Mucosa of descending colon (tissue), 3 donors: ENCODE results near the gene SPTBN1. TPM values are rescaled to one million over a fixed set of nuclear protein-coding genes. Genes with fewer than 3 reads are reported as not detected.

Source experiments
- ATAC-seq: fragments of 200-7000 bp; cut with Tn5 transposase; one replicate; pipeline ENCODE4 v1.9.1; 2020; ENCODE audit warnings: mild to moderate bottlenecking, moderate library complexity
- DNase-seq, 3 donors: peaks; one replicate each; pipeline ENCODE4 v3.0.0-alpha.2; 2020
- H3K36me3 ChIP-seq: fragments of 200-600 bp; one replicate; pipeline ENCODE4 v1.8.0; 2021; ENCODE audit warnings: low read depth, mild to moderate bottlenecking
- H3K4me1 ChIP-seq: fragments of 200-600 bp; one replicate; pipeline ENCODE4 v1.8.0; 2021; ENCODE audit warnings: low read depth, mild to moderate bottlenecking
- H3K4me3 ChIP-seq: fragments of 200-600 bp; one replicate; pipeline ENCODE4 v1.8.0; 2021; ENCODE audit warnings: mild to moderate bottlenecking
- H3K9me3 ChIP-seq: fragments of 200-600 bp; one replicate; pipeline ENCODE4 v1.8.0; 2021; ENCODE audit warnings: mild to moderate bottlenecking
- CTCF ChIP-seq: fragments of 200-600 bp; IDR thresholded peaks from one replicate; pipeline ENCODE4 v1.8.0; 2022; ENCODE audit warnings: antibody characterized with exemption, mild to moderate bottlenecking
- intact Hi-C, 2 donors: fragments of 100-400 bp; cut with DNase I in 1 of 2; cut with micrococcal nuclease in 1 of 2; formaldehyde crosslinking; loops; one replicate each; pipeline versions ENCODE4 v1.11.0 to v1.11.1; 2022; cut with DNase I, micrococcal nuclease
- total RNA-seq, 3 donors: library from RNA; stranded (reverse); fragmentation: NEBNext Ultra II Directional in 2 of 3; extraction: Animal tissue kit (Norgen Biotek cat#: 25700) in 2 of 3; gene quantifications; one replicate each; pipeline versions ENCODE4 v1.2.1 to v1.2.4, GENCODE V29; 2021 to 2023
- donor health status: DM: no; HTN: no; CAD: no; lungs with moderate emphysema.
- donor health status: DM: no; HTN: no; CAD: no.
- donor health status: DM: no; HTN: yes; CAD: no.

Gene SPTBN1
- total RNA-seq, 3 donors from 2014 or later, result 237 to 396 (median 392) TPM

DNA sequence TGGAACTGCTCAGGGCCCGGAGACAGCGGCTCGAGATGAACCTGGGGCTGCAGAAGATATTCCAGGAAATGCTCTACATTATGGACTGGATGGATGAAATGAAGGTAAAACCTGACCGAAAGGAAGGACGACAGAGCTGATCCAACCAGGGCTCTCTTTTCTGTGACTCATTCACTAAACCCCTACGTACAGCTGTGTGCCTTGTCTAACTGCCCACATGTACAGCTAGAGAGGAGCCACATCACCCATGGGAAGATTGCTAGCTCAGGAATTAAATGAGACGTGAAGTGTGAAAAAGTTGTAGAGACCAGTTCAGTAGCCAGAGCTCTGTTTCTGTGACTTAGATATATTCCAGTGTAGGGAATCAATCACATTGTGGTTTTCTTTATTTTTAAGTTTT, 170.0 kb downstream of the SPTBN1 start:
- intact Hi-C loops, result no loop called here
- no peak for ATAC-seq
- DNase-seq, result no peak
- no peak for TF ChIP-seq CTCF
- H3K36me3 ChIP-seq, result peaks cover 8% of the 10 kb centered on the region
- H3K4me1 ChIP-seq, result no peaks in the 10 kb centered on the region
- no peaks in the 10 kb centered on the region for H3K9me3 ChIP-seq
- no peak overlapping the region for H3K4me3 ChIP-seq

- TF ChIP-seq CTCF, result no peak
- Histone ChIP-seq H3K9me3 (no peaks in the 10 kb centered on the region), H3K4me1 (no peaks in the 10 kb centered on the region), H3K36me3 (peaks cover 8% of the 10 kb centered on the region), H3K4me3 (no peak overlapping the region)
- intact Hi-C loops, result no loop called here
- DNase-seq, result no peak
- no peak for ATAC-seq
Observed at GRCh38 chr2:54626884-54627283, 170.8 kb downstream of the SPTBN1 start.

- ATAC-seq, result no peak
- no peak for TF ChIP-seq CTCF
- intact Hi-C loops, result no loop called here
- no peaks in the 10 kb centered on the region for H3K9me3 ChIP-seq
- no peaks in the 10 kb centered on the region for H3K4me1 ChIP-seq
- no peak for DNase-seq
- H3K36me3 ChIP-seq, result peaks cover 8% of the 10 kb centered on the region
- no peak overlapping the region for H3K4me3 ChIP-seq
Observed at GRCh38 chr2:54627973-54628372, 171.8 kb downstream of the SPTBN1 start.

- H3K9me3 ChIP-seq, result no peaks in the 10 kb centered on the region
- H3K4me1 ChIP-seq, result no peaks in the 10 kb centered on the region
- intact Hi-C loops, result no loop called here
- no peak overlapping the region for H3K4me3 ChIP-seq
- no peak for TF ChIP-seq CTCF
- H3K36me3 ChIP-seq, result peaks cover 5% of the 10 kb centered on the region
- DNase-seq (no peak), ATAC-seq (no peak)
Observed at GRCh38 chr2:54628418-54628817, 172.3 kb downstream of the SPTBN1 start.

GRCh38 chr2:54628957-54629356, 172.8 kb downstream of the SPTBN1 start:
- DNase-seq (no peak), ATAC-seq (no peak)
- intact Hi-C loops, result no loop called here
- no peak for TF ChIP-seq CTCF
- Histone ChIP-seq H3K9me3 (no peaks in the 10 kb centered on the region), H3K4me3 (no peak overlapping the region), H3K36me3 (peaks cover 4% of the 10 kb centered on the region), H3K4me1 (no peaks in the 10 kb centered on the region)

DNA sequence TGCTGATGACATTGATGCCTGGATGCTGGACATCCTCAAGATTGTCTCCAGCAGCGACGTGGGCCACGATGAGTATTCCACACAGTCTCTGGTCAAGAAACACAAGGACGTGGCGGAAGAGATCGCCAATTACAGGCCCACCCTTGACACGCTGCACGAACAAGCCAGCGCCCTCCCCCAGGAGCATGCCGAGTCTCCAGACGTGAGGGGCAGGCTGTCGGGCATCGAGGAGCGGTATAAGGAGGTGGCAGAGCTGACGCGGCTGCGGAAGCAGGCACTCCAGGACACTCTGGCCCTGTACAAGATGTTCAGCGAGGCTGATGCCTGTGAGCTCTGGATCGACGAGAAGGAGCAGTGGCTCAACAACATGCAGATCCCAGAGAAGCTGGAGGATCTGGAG, 173.3 kb downstream of the SPTBN1 start:
- intact Hi-C loops, result no loop called here
- peaks cover 4% of the 10 kb centered on the region for H3K36me3 ChIP-seq
- H3K9me3 ChIP-seq, result no peaks in the 10 kb centered on the region
- no peak for TF ChIP-seq CTCF
- no peak overlapping the region for H3K4me3 ChIP-seq
- DNase-seq (no peak), ATAC-seq (no peak)
- no peaks in the 10 kb centered on the region for H3K4me1 ChIP-seq
